ENCODE data around the gene TASP1.

TASP1 gene

GRCh38 chr20:13348311-13349234, 290.2 kb downstream of the TASP1 start:
- no peak for DNase-seq (ENCODE audit: low read depth in 2 of 2)

GRCh38 chr20:13344671-13345070, 294.1 kb downstream of the TASP1 start:
- no peak for DNase-seq (ENCODE audit: low read depth in 2 of 2)

GRCh38 chr20:13342469-13343242, 296.1 kb downstream of the TASP1 start:
- no peak for DNase-seq (ENCODE audit: low read depth in 2 of 2)

GRCh38 chr20:13341737-13342393, 296.9 kb downstream of the TASP1 start:
- no peak for DNase-seq (ENCODE audit: low read depth in 2 of 2)

- no peak for DNase-seq (ENCODE audit: low read depth in 2 of 2)
These were observed 298.6 kb downstream of the TASP1 start for GRCh38 chr20:13340088-13340487.
